ENCODE measurements around the gene ADGRL3.

GRCh38 chr4:61336916-61337315 is 136.8 kb downstream of the ADGRL3 start:
- TF ChIP-seq POLR2A (IDR thresholded peaks at IDR 0.05) (no peak), CTCF (IDR thresholded peaks at IDR 0.05) (no peak)

Measured in transverse colon (tissue), 3 donors.